Neuronal stem cell (in vitro differentiated cells): ENCODE data around the gene DPP6.

Experiments
- DNase-seq: peaks from one replicate; pipeline ENCODE4 v3.0.0-alpha.2; 2013; ENCODE audit warnings: low spot score
- H2AFZ ChIP-seq: one replicate; pipeline ENCODE4 v1.6.1; 2013; ENCODE audit warnings: mild to moderate bottlenecking, low read length, inconsistent platforms
- H2AK5ac ChIP-seq: 2 replicates; pipeline ENCODE4 v1.6.1; 2013; ENCODE audit warnings: low read depth, mild to moderate bottlenecking, inconsistent platforms, low read length, moderate library complexity, mixed read lengths
- H2BK120ac ChIP-seq: 2 replicates; pipeline ENCODE4 v1.6.1; 2013; ENCODE audit warnings: low read depth, mild to moderate bottlenecking, inconsistent platforms, low read length, moderate library complexity, mixed read lengths
- H2BK12ac ChIP-seq: one replicate; pipeline ENCODE4 v1.6.1; 2013; ENCODE audit warnings: low read length, inconsistent platforms
- H2BK15ac ChIP-seq: 2 replicates; pipeline ENCODE4 v1.6.1; 2013; ENCODE audit warnings: mild to moderate bottlenecking, low read length, inconsistent platforms, mixed read lengths
- H2BK5ac ChIP-seq: one replicate; pipeline ENCODE4 v1.6.1; 2013; ENCODE audit warnings: inconsistent platforms, mild to moderate bottlenecking, low read length, moderate library complexity
- H3K14ac ChIP-seq: one replicate; pipeline ENCODE4 v1.6.1; 2013; ENCODE audit warnings: low read length, inconsistent platforms
- H3K18ac ChIP-seq: 2 replicates; pipeline ENCODE4 v1.6.1; 2013; ENCODE audit warnings: low read length, inconsistent platforms
- H3K23ac ChIP-seq: 2 replicates; pipeline ENCODE4 v1.6.1; 2013; ENCODE audit warnings: low read depth, mild to moderate bottlenecking, mixed read lengths, low read length, inconsistent platforms; ENCODE audit not compliant: poor library complexity
- H3K27ac ChIP-seq: replicated peaks from 3 replicates; pipeline ENCODE4 v1.5.1; 2013; ENCODE audit warnings: low read length, inconsistent platforms
- H3K27me3 ChIP-seq, 3 experiments: 2 replicates each; pipeline ENCODE4 v1.6.1; 2013; ENCODE audit warnings: low read length in 3 of 3, mild to moderate bottlenecking in 2 of 3, inconsistent platforms in 1 of 3, low read depth in 1 of 3, mixed read lengths in 1 of 3, moderate library complexity in 1 of 3; ENCODE audit not compliant: control insufficient read depth in 3 of 3, insufficient read depth in 3 of 3
- H3K36me3 ChIP-seq, 2 donors: replicated peaks in 1 of 2; 2 replicates each; pipeline ENCODE4 v1.6.1; 2013; ENCODE audit warnings: low read length in 2 of 2; ENCODE audit not compliant: control insufficient read depth in 2 of 2, insufficient read depth in 2 of 2
- H3K4ac ChIP-seq: 2 replicates; pipeline ENCODE4 v1.6.1; 2013; ENCODE audit warnings: inconsistent platforms, mild to moderate bottlenecking, low read length, moderate library complexity
- H3K4me1 ChIP-seq, 2 donors: 1 replicate in 1 of 2; 2 replicates in 1 of 2; pipeline ENCODE4 v1.6.1; 2013; ENCODE audit warnings: low read length in 2 of 2, low read depth in 1 of 2; ENCODE audit not compliant: control insufficient read depth in 2 of 2, insufficient read depth in 1 of 2
- H3K4me2 ChIP-seq: one replicate; pipeline ENCODE4 v1.6.1; 2013; ENCODE audit warnings: mild to moderate bottlenecking, low read length, inconsistent platforms; ENCODE audit not compliant: insufficient read depth, poor library complexity, severe bottlenecking
- H3K4me3 ChIP-seq, 2 donors: 2 replicates each; pipeline ENCODE4 v1.5.1; 2013; ENCODE audit warnings: low read length in 2 of 2, mild to moderate bottlenecking in 2 of 2, inconsistent platforms in 1 of 2, moderate library complexity in 1 of 2
- H3K79me1 ChIP-seq: one replicate; pipeline ENCODE4 v1.6.1; 2013; ENCODE audit warnings: low read depth, mild to moderate bottlenecking, inconsistent platforms, low read length, moderate library complexity
- H3K9ac ChIP-seq: one replicate; pipeline ENCODE4 v1.6.1; 2013; ENCODE audit warnings: mild to moderate bottlenecking, low read depth, low read length, inconsistent platforms; ENCODE audit not compliant: poor library complexity
- H3K9me3 ChIP-seq, 2 donors: replicated peaks in 1 of 2; 2 replicates each; pipeline versions ENCODE3 to v1.6.1; 2013; ENCODE audit warnings: low read length in 2 of 2, mild to moderate bottlenecking in 2 of 2, inconsistent platforms in 1 of 2, low read depth in 1 of 2, mixed read lengths in 1 of 2, moderate library complexity in 1 of 2; ENCODE audit not compliant: control insufficient read depth in 2 of 2, insufficient read depth in 1 of 2
- H4K8ac ChIP-seq: one replicate; pipeline ENCODE4 v1.6.1; 2013; ENCODE audit warnings: low read depth, mild to moderate bottlenecking, inconsistent platforms, low read length, moderate library complexity
- H4K91ac ChIP-seq: one replicate; pipeline ENCODE4 v1.6.1; 2013; ENCODE audit warnings: low read length, low read depth, mild to moderate bottlenecking, inconsistent platforms; ENCODE audit not compliant: poor library complexity
- WGBS, 2 donors: extraction: QIAGEN DNeasy Blood & Tissue Kit; methylation state at CpG; one replicate each; pipeline ENCODE4 v1.1.7; 2013; ENCODE audit warnings: missing lambda C conversion rate in 2 of 2, mixed read lengths in 1 of 2; ENCODE audit not compliant: insufficient read length in 2 of 2, insufficient replicate concordance in 1 of 2; ENCODE audit errors: extremely low coverage in 2 of 2; 5-methylcytosine and 5-hydroxymethylcytosine counted together

The DPP6 gene

GRCh38 chr7:154684666-154685563 lies 632.7 kb downstream of the DPP6 start:
- no peak overlapping the region for H2BK5ac ChIP-seq
- no peak overlapping the region for H2AK5ac ChIP-seq
- H3K4me1 ChIP-seq: no peaks in the 10 kb centered on the region
- no peak overlapping the region for H2BK15ac ChIP-seq
- H3K9ac ChIP-seq: no peak overlapping the region
- H2BK120ac ChIP-seq: no peak overlapping the region
- no peak overlapping the region for H2BK12ac ChIP-seq
- H3K14ac ChIP-seq: no peak overlapping the region
- H3K4me3 ChIP-seq: no peak overlapping the region
- H3K18ac ChIP-seq: no peak overlapping the region
- no peak overlapping the region for H3K27ac ChIP-seq
- H3K4me2 ChIP-seq: no peak overlapping the region
- H3K79me1 ChIP-seq: no peaks in the 10 kb centered on the region
- H3K27me3 ChIP-seq: no peaks in the 10 kb centered on the region
- WGBS, 2 donors: no CpG with 5 or more reads among the region's 10 CpGs
- H3K23ac ChIP-seq: no peak overlapping the region
- DNase-seq: no peak
- H3K9me3 ChIP-seq: no peaks in the 10 kb centered on the region
- no peak overlapping the region for H4K8ac ChIP-seq
- no peaks in the 10 kb centered on the region for H3K36me3 ChIP-seq
- no peak overlapping the region for H3K4ac ChIP-seq
- H4K91ac ChIP-seq: no peak overlapping the region
- H2AFZ ChIP-seq: no peak overlapping the region

GRCh38 chr7:154685564-154685901 lies 633.3 kb downstream of the DPP6 start:
- H3K4me2 ChIP-seq: no peak overlapping the region
- no peak overlapping the region for H2AK5ac ChIP-seq
- H2BK5ac ChIP-seq: no peak overlapping the region
- no peak overlapping the region for H3K9ac ChIP-seq
- WGBS, 2 donors: no CpG with 5 or more reads among the region's 1 CpG
- no peaks in the 10 kb centered on the region for H3K79me1 ChIP-seq
- H3K14ac ChIP-seq: no peak overlapping the region
- H3K27me3 ChIP-seq: no peaks in the 10 kb centered on the region
- no peak overlapping the region for H3K27ac ChIP-seq
- no peak overlapping the region for H2BK15ac ChIP-seq
- no peak overlapping the region for H2AFZ ChIP-seq
- H3K4me3 ChIP-seq: no peak overlapping the region
- no peak overlapping the region for H2BK120ac ChIP-seq
- no peak overlapping the region for H3K18ac ChIP-seq
- H2BK12ac ChIP-seq: no peak overlapping the region
- no peaks in the 10 kb centered on the region for H3K4me1 ChIP-seq
- DNase-seq: no peak
- no peak overlapping the region for H4K8ac ChIP-seq
- H3K36me3 ChIP-seq: no peaks in the 10 kb centered on the region
- H3K4ac ChIP-seq: no peak overlapping the region
- no peak overlapping the region for H4K91ac ChIP-seq
- H3K9me3 ChIP-seq: no peaks in the 10 kb centered on the region
- no peak overlapping the region for H3K23ac ChIP-seq

- Histone ChIP-seq H4K8ac (no peak overlapping the region), H3K9ac (no peak overlapping the region), H3K23ac (no peak overlapping the region), H2BK5ac (no peak overlapping the region), H2AFZ (no peak overlapping the region), H3K4ac (no peak overlapping the region), H3K14ac (no peak overlapping the region), H2BK120ac (no peak overlapping the region), H3K4me3 (no peak overlapping the region), H3K27me3 (no peaks in the 10 kb centered on the region), H3K4me1 (no peaks in the 10 kb centered on the region), H3K79me1 (no peaks in the 10 kb centered on the region), H4K91ac (no peak overlapping the region), H3K27ac (no peak overlapping the region), H3K4me2 (no peak overlapping the region), H2BK15ac (no peak overlapping the region), H3K18ac (no peak overlapping the region), H3K36me3 (no peaks in the 10 kb centered on the region), H3K9me3 (no peaks in the 10 kb centered on the region), H2BK12ac (no peak overlapping the region), H2AK5ac (no peak overlapping the region)
- no peak for DNase-seq
- no CpG with 5 or more reads among the region's 4 CpGs for WGBS, 2 donors
Measured at GRCh38 chr7:154686305-154686704, 634.1 kb downstream of the DPP6 start.

GRCh38 chr7:154688952-154689351 lies 636.8 kb downstream of the DPP6 start:
- no CpG with 5 or more reads among the region's 3 CpGs for WGBS, 2 donors

More at GRCh38 chr7:154688952-154689351, 636.8 kb downstream of the DPP6 start:
- Histone ChIP-seq H3K79me1 (no peaks in the 10 kb centered on the region), H3K9ac (no peak overlapping the region), H3K27ac (no peak overlapping the region), H3K36me3 (no peaks in the 10 kb centered on the region), H3K27me3 (no peaks in the 10 kb centered on the region), H3K18ac (no peak overlapping the region), H3K4me3 (no peak overlapping the region), H2BK15ac (no peak overlapping the region), H3K4me1 (no peaks in the 10 kb centered on the region), H3K4ac (no peak overlapping the region), H3K23ac (no peak overlapping the region), H2AFZ (no peak overlapping the region), H2AK5ac (no peak overlapping the region), H4K8ac (no peak overlapping the region), H2BK120ac (no peak overlapping the region), H3K4me2 (no peak overlapping the region), H4K91ac (no peak overlapping the region), H2BK5ac (no peak overlapping the region), H3K14ac (no peak overlapping the region), H2BK12ac (no peak overlapping the region), H3K9me3 (no peaks in the 10 kb centered on the region)
- no peak for DNase-seq
